Activated T-cell treated with anti-CD3 and anti-CD28 coated beads for 1 hour (primary cell): Measurements from ENCODE around the gene MT1G.

ENCODE experiments used
- DNase-seq: peaks from one replicate; pipeline ENCODE4 v3.0.0-alpha.2; 2020; ENCODE audit warnings: low read depth

MT1G gene

GRCh38 chr16:56617212-56618085 is 50.4 kb downstream of the MT1G start:
- peak; percentile 40 for DNase-seq
